ENCODE measurements around the gene GOLGA6L7.

The GOLGA6L7 gene

GRCh38 chr15:28895146-28895545 lies 46.7 kb upstream of the GOLGA6L7 start:
- no peaks in the 10 kb centered on the region for H3K79me2 ChIP-seq (ENCODE audit: control insufficient read depth, low read length)
- H3K4me1 ChIP-seq (ENCODE audit: control insufficient read depth, low read length), result no peaks in the 10 kb centered on the region
- no peak for TF ChIP-seq EZH2phosphoT487 (IDR thresholded peaks at IDR 0.05; ENCODE audit: borderline replicate concordance, low read length)
- TF ChIP-seq, protein P1, sequence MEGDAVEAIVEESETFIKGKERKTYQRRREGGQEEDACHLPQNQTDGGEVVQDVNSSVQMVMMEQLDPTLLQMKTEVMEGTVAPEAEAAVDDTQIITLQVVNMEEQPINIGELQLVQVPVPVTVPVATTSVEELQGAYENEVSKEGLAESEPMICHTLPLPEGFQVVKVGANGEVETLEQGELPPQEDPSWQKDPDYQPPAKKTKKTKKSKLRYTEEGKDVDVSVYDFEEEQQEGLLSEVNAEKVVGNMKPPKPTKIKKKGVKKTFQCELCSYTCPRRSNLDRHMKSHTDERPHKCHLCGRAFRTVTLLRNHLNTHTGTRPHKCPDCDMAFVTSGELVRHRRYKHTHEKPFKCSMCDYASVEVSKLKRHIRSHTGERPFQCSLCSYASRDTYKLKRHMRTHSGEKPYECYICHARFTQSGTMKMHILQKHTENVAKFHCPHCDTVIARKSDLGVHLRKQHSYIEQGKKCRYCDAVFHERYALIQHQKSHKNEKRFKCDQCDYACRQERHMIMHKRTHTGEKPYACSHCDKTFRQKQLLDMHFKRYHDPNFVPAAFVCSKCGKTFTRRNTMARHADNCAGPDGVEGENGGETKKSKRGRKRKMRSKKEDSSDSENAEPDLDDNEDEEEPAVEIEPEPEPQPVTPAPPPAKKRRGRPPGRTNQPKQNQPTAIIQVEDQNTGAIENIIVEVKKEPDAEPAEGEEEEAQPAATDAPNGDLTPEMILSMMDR (IDR thresholded peaks at IDR 0.05; ENCODE audit: low read depth, low read length, poor library complexity, severe bottlenecking), result no peak
- no peaks in the 10 kb centered on the region for H3K27me3 ChIP-seq (ENCODE audit: control insufficient read depth, low read length)
- no peak overlapping the region for H3K4me3 ChIP-seq (ENCODE audit: low read length)
- H3K4me2 ChIP-seq (ENCODE audit: low read length), result no peak overlapping the region
- no peaks in the 10 kb centered on the region for H4K20me1 ChIP-seq (ENCODE audit: control insufficient read depth, insufficient read depth, low read depth, low read length)
- H3F3A ChIP-seq (ENCODE audit: control insufficient read depth, insufficient read depth), result no peaks in the 10 kb centered on the region
- H3K36me3 ChIP-seq (ENCODE audit: control insufficient read depth, low read length), result no peaks in the 10 kb centered on the region
- no peaks in the 10 kb centered on the region for H3K9me3 ChIP-seq (ENCODE audit: control insufficient read depth, insufficient read depth, low read length)
- H3K27ac ChIP-seq (ENCODE audit: low read depth, low read length), result no peak overlapping the region
- no peaks in the 10 kb centered on the region for H3K9me2 ChIP-seq (replicated peaks; ENCODE audit: control insufficient read depth, low read length)

GRCh38 chr15:28894631-28895030 lies 46.2 kb upstream of the GOLGA6L7 start:
- H3K9me3 ChIP-seq (ENCODE audit: control insufficient read depth, insufficient read depth, low read length), result no peaks in the 10 kb centered on the region
- no peaks in the 10 kb centered on the region for H3F3A ChIP-seq (ENCODE audit: control insufficient read depth, insufficient read depth)
- H3K4me2 ChIP-seq (ENCODE audit: low read length), result no peak overlapping the region
- H3K27ac ChIP-seq (ENCODE audit: low read depth, low read length), result no peak overlapping the region
- H3K4me1 ChIP-seq (ENCODE audit: control insufficient read depth, low read length), result no peaks in the 10 kb centered on the region
- no peak overlapping the region for H3K4me3 ChIP-seq (ENCODE audit: low read length)
- TF ChIP-seq EZH2phosphoT487 (IDR thresholded peaks at IDR 0.05; ENCODE audit: borderline replicate concordance, low read length), result no peak
- TF ChIP-seq, protein P1 (IDR thresholded peaks at IDR 0.05; ENCODE audit: low read depth, low read length, poor library complexity, severe bottlenecking), result no peak
- H3K36me3 ChIP-seq (ENCODE audit: control insufficient read depth, low read length), result no peaks in the 10 kb centered on the region
- no peaks in the 10 kb centered on the region for H3K79me2 ChIP-seq (ENCODE audit: control insufficient read depth, low read length)
- no peaks in the 10 kb centered on the region for H3K27me3 ChIP-seq (ENCODE audit: control insufficient read depth, low read length)
- no peaks in the 10 kb centered on the region for H3K9me2 ChIP-seq (replicated peaks; ENCODE audit: control insufficient read depth, low read length)
- no peaks in the 10 kb centered on the region for H4K20me1 ChIP-seq (ENCODE audit: control insufficient read depth, insufficient read depth, low read depth, low read length)

GRCh38 chr15:28892789-28893610 lies 44.6 kb upstream of the GOLGA6L7 start:
- H3K9me2 ChIP-seq (replicated peaks; ENCODE audit: control insufficient read depth, low read length), result no peaks in the 10 kb centered on the region
- no peaks in the 10 kb centered on the region for H4K20me1 ChIP-seq (ENCODE audit: control insufficient read depth, insufficient read depth, low read depth, low read length)
- H3K27me3 ChIP-seq (ENCODE audit: control insufficient read depth, low read length), result no peaks in the 10 kb centered on the region
- TF ChIP-seq, protein P1 (IDR thresholded peaks at IDR 0.05; ENCODE audit: low read depth, low read length, poor library complexity, severe bottlenecking), result no peak
- TF ChIP-seq EZH2phosphoT487 (IDR thresholded peaks at IDR 0.05; ENCODE audit: borderline replicate concordance, low read length), result no peak
- H3K79me2 ChIP-seq (ENCODE audit: control insufficient read depth, low read length), result no peaks in the 10 kb centered on the region
- no peaks in the 10 kb centered on the region for H3K4me1 ChIP-seq (ENCODE audit: control insufficient read depth, low read length)
- H3K4me3 ChIP-seq (ENCODE audit: low read length), result no peak overlapping the region
- no peak overlapping the region for H3K27ac ChIP-seq (ENCODE audit: low read depth, low read length)
- no peaks in the 10 kb centered on the region for H3F3A ChIP-seq (ENCODE audit: control insufficient read depth, insufficient read depth)
- no peaks in the 10 kb centered on the region for H3K36me3 ChIP-seq (ENCODE audit: control insufficient read depth, low read length)
- H3K9me3 ChIP-seq (ENCODE audit: control insufficient read depth, insufficient read depth, low read length), result no peaks in the 10 kb centered on the region
- no peak overlapping the region for H3K4me2 ChIP-seq (ENCODE audit: low read length)

All from DOHH2 (cell line).